Activated CD8-positive, alpha-beta T cell treated with anti-CD3 and anti-CD28 coated beads for 36 hours (primary cell): ENCODE results near the gene MED16. TPM values are rescaled to one million over a fixed set of nuclear protein-coding genes. Genes with fewer than 3 reads are reported as not detected.
"Not testable (repeated sequence)": the region's sequence is repeated elsewhere in the genome, so short reads cannot be mapped to it uniquely, and the experiment has no call there.

Experiments
- ATAC-seq: fragments of 200-7000 bp; cut with Tn5 transposase; one replicate; pipeline ENCODE4 v1.10.0; 2021; ENCODE audit warnings: mild to moderate bottlenecking, moderate library complexity
- CTCF ChIA-PET: fragments of 350-600 bp; sonication (Branson Sonifier 250); formaldehyde crosslinking; loops from one replicate; lab custom pipeline; 2021; ENCODE audit warnings: antibody characterized with exemption; lab: Charles Lee
- POLR2A ChIA-PET: fragments of 350-600 bp; sonication (Branson Sonifier 250); formaldehyde crosslinking; loops from one replicate; lab custom pipeline; 2021; ENCODE audit warnings: antibody characterized with exemption; lab: Charles Lee
- DNase-seq: peaks from one replicate; pipeline ENCODE4 v3.0.0-alpha.2; 2020
- H3K27ac Mint-ChIP-seq: one replicate; pipeline ENCODE4 v1.8.0; 2021; ENCODE audit warnings: mild to moderate bottlenecking, mixed read lengths
- H3K27me3 Mint-ChIP-seq: one replicate; pipeline ENCODE4 v1.8.0; 2021; ENCODE audit warnings: mixed read lengths
- H3K36me3 Mint-ChIP-seq: one replicate; pipeline ENCODE4 v1.8.0; 2021; ENCODE audit warnings: low read depth, mixed read lengths
- H3K4me1 Mint-ChIP-seq: one replicate; pipeline ENCODE4 v1.8.0; 2021; ENCODE audit warnings: low read depth, mixed read lengths
- H3K4me3 Mint-ChIP-seq: one replicate; pipeline ENCODE4 v1.8.0; 2021; ENCODE audit warnings: mild to moderate bottlenecking, moderate library complexity, mixed read lengths
- H3K9me3 Mint-ChIP-seq: one replicate; pipeline ENCODE4 v1.8.0; 2021; ENCODE audit warnings: mixed read lengths
- intact Hi-C: fragments of 100-400 bp; cut with micrococcal nuclease; formaldehyde crosslinking; loops from one replicate; pipeline ENCODE4 v1.10.0; 2022
- total RNA-seq, 2 experiments: library from RNA; stranded (reverse); gene quantifications; one replicate each; pipeline ENCODE4 v1.2.3, GENCODE V29; 2021
- TF ChIP-seq, protein P1 (sequence below): fragments of 200-600 bp; IDR thresholded peaks from one replicate; pipeline ENCODE4 v1.8.0; 2022; ENCODE audit warnings: antibody characterized with exemption, mild to moderate bottlenecking

MED16 gene
- total RNA-seq, 2 experiments from 2014 or later: 37.6 to 37.8 TPM

GRCh38 chr19:854549-854948 lies 38.4 kb downstream of the MED16 start:
- Mint-ChIP-seq H3K27ac (no peak overlapping the region), H3K4me1 (no peaks in the 10 kb centered on the region), H3K36me3 (no peaks in the 10 kb centered on the region), H3K27me3 (peaks cover 9% of the 10 kb centered on the region), H3K4me3 (no peak overlapping the region), H3K9me3 (no peaks in the 10 kb centered on the region)
- no peak for ATAC-seq
- DNase-seq: no peak
- CTCF ChIA-PET: interaction anchor here (0.9 kb wide), 1 partner anchor 130 kb away, joined by 4 read pairs; the partner anchor contains the start of gene WDR18
- POLR2A ChIA-PET: interaction anchor here (0.5 to 0.6 kb wide), 3 partner anchors 18 to 72 kb away, joined by 3 to 4 read pairs (median 3); no protein-coding TSS in a partner anchor
- TF ChIP-seq, protein P1, sequence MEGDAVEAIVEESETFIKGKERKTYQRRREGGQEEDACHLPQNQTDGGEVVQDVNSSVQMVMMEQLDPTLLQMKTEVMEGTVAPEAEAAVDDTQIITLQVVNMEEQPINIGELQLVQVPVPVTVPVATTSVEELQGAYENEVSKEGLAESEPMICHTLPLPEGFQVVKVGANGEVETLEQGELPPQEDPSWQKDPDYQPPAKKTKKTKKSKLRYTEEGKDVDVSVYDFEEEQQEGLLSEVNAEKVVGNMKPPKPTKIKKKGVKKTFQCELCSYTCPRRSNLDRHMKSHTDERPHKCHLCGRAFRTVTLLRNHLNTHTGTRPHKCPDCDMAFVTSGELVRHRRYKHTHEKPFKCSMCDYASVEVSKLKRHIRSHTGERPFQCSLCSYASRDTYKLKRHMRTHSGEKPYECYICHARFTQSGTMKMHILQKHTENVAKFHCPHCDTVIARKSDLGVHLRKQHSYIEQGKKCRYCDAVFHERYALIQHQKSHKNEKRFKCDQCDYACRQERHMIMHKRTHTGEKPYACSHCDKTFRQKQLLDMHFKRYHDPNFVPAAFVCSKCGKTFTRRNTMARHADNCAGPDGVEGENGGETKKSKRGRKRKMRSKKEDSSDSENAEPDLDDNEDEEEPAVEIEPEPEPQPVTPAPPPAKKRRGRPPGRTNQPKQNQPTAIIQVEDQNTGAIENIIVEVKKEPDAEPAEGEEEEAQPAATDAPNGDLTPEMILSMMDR: no peak
- intact Hi-C loops: no loop called here

- CTCF ChIA-PET: interaction anchor here (0.9 kb wide), 1 partner anchor 131 kb away, joined by 4 read pairs; the partner anchor contains the start of gene WDR18
- H3K27ac Mint-ChIP-seq, H3K36me3 Mint-ChIP-seq, intact Hi-C loops, H3K4me3 Mint-ChIP-seq, ATAC-seq, H3K4me1 Mint-ChIP-seq, DNase-seq, H3K9me3 Mint-ChIP-seq: not testable (repeated sequence)
- H3K27me3 Mint-ChIP-seq: peaks cover 11% of the 10 kb centered on the region
- POLR2A ChIA-PET: interaction anchor here (0.5 to 0.6 kb wide), 3 partner anchors 19 to 73 kb away, joined by 3 to 4 read pairs (median 3); no protein-coding TSS in a partner anchor
These were observed 39.3 kb downstream of the MED16 start for GRCh38 chr19:853614-854220.

DNA sequence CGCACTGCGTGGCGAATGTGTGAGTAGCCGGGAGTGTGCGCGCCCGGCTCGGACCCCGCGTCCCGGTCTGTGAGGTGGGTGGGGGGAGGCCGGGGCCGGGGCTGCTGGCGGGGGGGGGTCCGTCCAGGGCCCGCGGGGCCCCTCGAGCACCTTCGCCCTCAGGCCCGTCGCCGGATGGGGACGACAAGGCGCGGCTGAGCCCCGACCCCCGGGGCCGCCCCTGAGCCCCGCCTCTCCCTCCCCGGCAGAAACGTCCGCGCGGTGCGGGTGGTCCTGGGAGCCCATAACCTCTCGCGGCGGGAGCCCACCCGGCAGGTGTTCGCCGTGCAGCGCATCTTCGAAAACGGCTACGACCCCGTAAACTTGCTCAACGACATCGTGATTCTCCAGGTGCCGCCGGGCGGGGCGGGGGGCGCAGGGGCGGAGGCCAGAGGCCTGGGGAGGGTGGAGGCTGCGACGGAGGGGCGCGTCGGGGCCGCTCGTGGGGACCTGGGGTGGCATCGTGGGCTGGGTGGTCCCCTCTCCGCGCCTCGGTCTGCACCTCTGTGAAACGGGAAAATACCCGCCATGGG lies 39.9 kb downstream of the MED16 start:
- TF ChIP-seq, protein P1: no peak
- no peak for ATAC-seq
- no peaks in the 10 kb centered on the region for H3K4me1 Mint-ChIP-seq
- no peak overlapping the region for H3K4me3 Mint-ChIP-seq
- H3K36me3 Mint-ChIP-seq: no peaks in the 10 kb centered on the region
- CTCF ChIA-PET: no interaction called here
- H3K9me3 Mint-ChIP-seq: no peaks in the 10 kb centered on the region
- H3K27me3 Mint-ChIP-seq: peaks cover 11% of the 10 kb centered on the region
- intact Hi-C loops: no loop called here
- no peak for DNase-seq
- POLR2A ChIA-PET: no interaction called here
- no peak overlapping the region for H3K27ac Mint-ChIP-seq

GRCh38 chr19:852136-853013 lies 40.6 kb downstream of the MED16 start, which contains the start of gene ELANE:
ELANE (plus strand) TSS chr19:852303; CDS start chr19:852329, 26 bp downstream.
- no peaks in the 10 kb centered on the region for H3K9me3 Mint-ChIP-seq
- H3K4me1 Mint-ChIP-seq: no peaks in the 10 kb centered on the region
- no peak within 1 kb of the TSS for H3K27ac Mint-ChIP-seq
- TF ChIP-seq, protein P1: no peak
- CTCF ChIA-PET: no interaction called here
- no peak within 1 kb of the TSS for H3K4me3 Mint-ChIP-seq
- POLR2A ChIA-PET: no interaction called here
- ATAC-seq: no peak
- peaks cover 15% of the 10 kb centered on the region for H3K27me3 Mint-ChIP-seq
- DNase-seq: no peak
- no peaks in the 10 kb centered on the region for H3K36me3 Mint-ChIP-seq
- intact Hi-C loops: no loop called here

DNA sequence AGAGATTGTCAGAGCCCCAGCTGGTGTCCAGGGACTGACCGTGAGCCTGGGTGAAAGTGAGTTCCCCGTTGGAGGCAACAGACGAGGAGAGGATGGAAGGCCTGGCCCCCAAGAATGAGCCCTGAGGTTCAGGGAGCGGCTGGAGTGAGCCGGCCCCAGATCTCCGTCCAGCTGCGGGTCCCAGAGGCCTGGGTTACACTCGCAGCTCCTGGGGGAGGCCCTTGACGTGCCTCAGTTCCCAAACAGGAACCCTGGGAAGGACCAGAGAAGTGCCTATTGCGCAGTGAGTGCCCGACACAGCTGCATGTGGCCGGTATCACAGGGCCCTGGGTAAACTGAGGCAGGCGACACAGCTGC lies 42.0 kb downstream of the MED16 start:
- POLR2A ChIA-PET: no interaction called here
- ATAC-seq (no peak), DNase-seq (no peak)
- Mint-ChIP-seq H3K4me3 (no peak overlapping the region), H3K27me3 (peaks cover 21% of the 10 kb centered on the region), H3K27ac (no peak overlapping the region), H3K4me1 (no peaks in the 10 kb centered on the region), H3K36me3 (no peaks in the 10 kb centered on the region), H3K9me3 (no peaks in the 10 kb centered on the region)
- TF ChIP-seq, protein P1: no peak
- CTCF ChIA-PET: no interaction called here
- intact Hi-C loops: no loop called here
